Uterus (tissue), 2 donors: ENCODE data around the gene TMEM131.

Experiments
- POLR2A ChIP-seq, 2 donors: fragments of 450-650 bp; IDR thresholded peaks; one replicate each; pipeline ENCODE4 v1.6.1; 2016; ENCODE audit warnings: antibody characterized with exemption in 2 of 2, mild to moderate bottlenecking in 1 of 2, moderate library complexity in 1 of 2
- TF ChIP-seq, protein P1 (sequence below), 4 experiments: fragments of 200-600 bp in 2 of 4; fragments of 450-650 bp in 2 of 4; sonication (generic) in 2 of 4; IDR thresholded peaks; one replicate each; pipeline ENCODE4 v1.5.1; 2016 to 2019; ENCODE audit warnings: antibody characterized with exemption in 4 of 4, mild to moderate bottlenecking in 2 of 4, moderate library complexity in 1 of 4

DNA sequence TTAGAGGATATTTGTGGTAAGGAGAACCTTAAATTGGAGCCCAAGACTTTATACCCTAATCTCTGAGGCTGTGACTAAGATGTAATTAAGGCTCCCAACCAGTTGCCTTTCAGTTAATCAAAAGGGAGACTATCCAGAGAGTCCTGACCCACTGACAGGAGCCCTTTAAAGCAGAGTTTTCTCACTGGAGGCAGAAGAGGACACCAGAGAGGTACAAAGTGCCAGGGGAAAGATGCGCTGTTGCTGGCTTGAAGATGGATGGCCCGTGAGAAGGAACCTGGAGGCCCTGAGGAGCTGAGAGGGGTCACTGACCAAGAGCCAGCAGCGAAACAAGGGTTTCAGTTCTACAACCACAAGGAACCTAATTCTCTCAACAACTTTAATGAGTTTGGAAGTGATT, 137.3 kb downstream of the TMEM131 start:
- TF ChIP-seq POLR2A (IDR thresholded peaks at IDR 0.05): no peak
- TF ChIP-seq, protein P1, sequence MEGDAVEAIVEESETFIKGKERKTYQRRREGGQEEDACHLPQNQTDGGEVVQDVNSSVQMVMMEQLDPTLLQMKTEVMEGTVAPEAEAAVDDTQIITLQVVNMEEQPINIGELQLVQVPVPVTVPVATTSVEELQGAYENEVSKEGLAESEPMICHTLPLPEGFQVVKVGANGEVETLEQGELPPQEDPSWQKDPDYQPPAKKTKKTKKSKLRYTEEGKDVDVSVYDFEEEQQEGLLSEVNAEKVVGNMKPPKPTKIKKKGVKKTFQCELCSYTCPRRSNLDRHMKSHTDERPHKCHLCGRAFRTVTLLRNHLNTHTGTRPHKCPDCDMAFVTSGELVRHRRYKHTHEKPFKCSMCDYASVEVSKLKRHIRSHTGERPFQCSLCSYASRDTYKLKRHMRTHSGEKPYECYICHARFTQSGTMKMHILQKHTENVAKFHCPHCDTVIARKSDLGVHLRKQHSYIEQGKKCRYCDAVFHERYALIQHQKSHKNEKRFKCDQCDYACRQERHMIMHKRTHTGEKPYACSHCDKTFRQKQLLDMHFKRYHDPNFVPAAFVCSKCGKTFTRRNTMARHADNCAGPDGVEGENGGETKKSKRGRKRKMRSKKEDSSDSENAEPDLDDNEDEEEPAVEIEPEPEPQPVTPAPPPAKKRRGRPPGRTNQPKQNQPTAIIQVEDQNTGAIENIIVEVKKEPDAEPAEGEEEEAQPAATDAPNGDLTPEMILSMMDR (IDR thresholded peaks at IDR 0.05): no peak
